ENCODE data around the gene PNN. TPM values are rescaled to one million over a fixed set of nuclear protein-coding genes. Genes with fewer than 3 reads are reported as not detected.
"Not testable (repeated sequence)": the region's sequence is repeated elsewhere in the genome, so short reads cannot be mapped to it uniquely, and the experiment has no call there.

PNN gene
- total RNA-seq, 2 donors from 2014 or later, result 65.1 to 98.0 TPM

GRCh38 chr14:39173198-39173597 lies 1.9 kb upstream of the PNN start:
- H3K4me1 Mint-ChIP-seq, result peaks cover 19% of the 10 kb centered on the region
- peak overlapping the region; percentile 17 for H3K27ac Mint-ChIP-seq
- no peak for ATAC-seq (replicated peaks)
- H3K4me3 Mint-ChIP-seq, result peak overlapping the region; percentile 21
- H3K9me3 Mint-ChIP-seq, result no peaks in the 10 kb centered on the region
- peaks cover 20% of the 10 kb centered on the region for H3K36me3 Mint-ChIP-seq (ENCODE audit: low read depth)
- no peaks in the 10 kb centered on the region for H3K27me3 Mint-ChIP-seq

GRCh38 chr14:39175445-39176262 lies 600 bp downstream of the PNN start:
- peak overlapping the region; percentile 92 for H3K4me3 Mint-ChIP-seq
- H3K4me1 Mint-ChIP-seq, result peaks cover 16% of the 10 kb centered on the region
- no peaks in the 10 kb centered on the region for H3K27me3 Mint-ChIP-seq
- ATAC-seq (replicated peaks), result peak; percentile 3
- no peaks in the 10 kb centered on the region for H3K9me3 Mint-ChIP-seq
- peak overlapping the region; percentile 98 for H3K27ac Mint-ChIP-seq
- H3K36me3 Mint-ChIP-seq (ENCODE audit: low read depth), result no peaks in the 10 kb centered on the region

GRCh38 chr14:39176263-39177167 lies 1.5 kb downstream of the PNN start:
- Mint-ChIP-seq H3K27ac (peak overlapping the region; percentile 98), H3K4me1 (peaks cover 16% of the 10 kb centered on the region), H3K4me3 (peak overlapping the region; percentile 92), H3K27me3 (no peaks in the 10 kb centered on the region), H3K9me3 (no peaks in the 10 kb centered on the region), H3K36me3 (ENCODE audit: low read depth) (no peaks in the 10 kb centered on the region)
- no peak for ATAC-seq (replicated peaks)

GRCh38 chr14:39177168-39177545 lies 2.1 kb downstream of the PNN start:
- no peaks in the 10 kb centered on the region for H3K9me3 Mint-ChIP-seq
- H3K4me1 Mint-ChIP-seq, result peaks cover 16% of the 10 kb centered on the region
- no peak for ATAC-seq (replicated peaks)
- peak overlapping the region; percentile 92 for H3K4me3 Mint-ChIP-seq
- peak overlapping the region; percentile 98 for H3K27ac Mint-ChIP-seq
- no peaks in the 10 kb centered on the region for H3K36me3 Mint-ChIP-seq (ENCODE audit: low read depth)
- H3K27me3 Mint-ChIP-seq, result no peaks in the 10 kb centered on the region

- ATAC-seq (replicated peaks), result no peak
- Mint-ChIP-seq H3K27me3 (no peaks in the 10 kb centered on the region), H3K36me3 (ENCODE audit: low read depth) (no peaks in the 10 kb centered on the region), H3K9me3 (no peaks in the 10 kb centered on the region), H3K4me1 (peaks cover 16% of the 10 kb centered on the region), H3K4me3 (peak overlapping the region; percentile 49), H3K27ac (no peak overlapping the region)
These were observed 4.0 kb downstream of the PNN start for GRCh38 chr14:39179042-39179441.

GRCh38 chr14:39180553-39180952 lies 5.5 kb downstream of the PNN start:
- ATAC-seq (replicated peaks), result no peak
- Mint-ChIP-seq H3K27ac (no peak overlapping the region), H3K4me1 (peaks cover 21% of the 10 kb centered on the region), H3K36me3 (ENCODE audit: low read depth) (no peaks in the 10 kb centered on the region), H3K27me3 (no peaks in the 10 kb centered on the region), H3K4me3 (no peak overlapping the region), H3K9me3 (no peaks in the 10 kb centered on the region)

- no peak for ATAC-seq (replicated peaks)
- H3K4me3 Mint-ChIP-seq, result no peak overlapping the region
- no peaks in the 10 kb centered on the region for H3K9me3 Mint-ChIP-seq
These were observed 6.1 kb downstream of the PNN start for GRCh38 chr14:39181026-39181692.

GRCh38 chr14:39181693-39182047 lies 6.6 kb downstream of the PNN start:
- no peak for ATAC-seq (replicated peaks)
- Mint-ChIP-seq H3K27me3 (no peaks in the 10 kb centered on the region), H3K27ac (no peak overlapping the region), H3K4me3 (no peak overlapping the region), H3K36me3 (ENCODE audit: low read depth) (peaks cover 6% of the 10 kb centered on the region), H3K9me3 (no peaks in the 10 kb centered on the region), H3K4me1 (peaks cover 20% of the 10 kb centered on the region)

More at GRCh38 chr14:39181026-39181692, 6.1 kb downstream of the PNN start:
- Mint-ChIP-seq H3K27ac (no peak overlapping the region), H3K36me3 (ENCODE audit: low read depth) (peaks cover under 1% of the 10 kb centered on the region), H3K27me3 (no peaks in the 10 kb centered on the region), H3K4me1 (peaks cover 21% of the 10 kb centered on the region)

GRCh38 chr14:39182770-39183684 lies 8.0 kb downstream of the PNN start:
- peaks cover 10% of the 10 kb centered on the region for H3K36me3 Mint-ChIP-seq (ENCODE audit: low read depth)
- no peak overlapping the region for H3K4me3 Mint-ChIP-seq
- no peaks in the 10 kb centered on the region for H3K27me3 Mint-ChIP-seq
- H3K4me1 Mint-ChIP-seq, result peaks cover 18% of the 10 kb centered on the region
- no peaks in the 10 kb centered on the region for H3K9me3 Mint-ChIP-seq
- no peak overlapping the region for H3K27ac Mint-ChIP-seq
- ATAC-seq (replicated peaks), result no peak

- not testable (repeated sequence) for H3K27me3 Mint-ChIP-seq; H3K4me3 Mint-ChIP-seq; H3K27ac Mint-ChIP-seq; H3K36me3 Mint-ChIP-seq (ENCODE audit: low read depth); H3K9me3 Mint-ChIP-seq; ATAC-seq (replicated peaks)
- peaks cover 22% of the 10 kb centered on the region for H3K4me1 Mint-ChIP-seq
These were observed 8.6 kb downstream of the PNN start for GRCh38 chr14:39183685-39184003.

GRCh38 chr14:39184628-39185255 lies 9.7 kb downstream of the PNN start:
- Mint-ChIP-seq H3K27ac (no peak overlapping the region), H3K4me1 (peaks cover 16% of the 10 kb centered on the region), H3K36me3 (ENCODE audit: low read depth) (peaks cover 10% of the 10 kb centered on the region), H3K27me3 (no peaks in the 10 kb centered on the region), H3K9me3 (no peaks in the 10 kb centered on the region), H3K4me3 (no peak overlapping the region)
- no peak for ATAC-seq (replicated peaks)

- H3K27ac Mint-ChIP-seq, result no peak overlapping the region
- H3K27me3 Mint-ChIP-seq, result no peaks in the 10 kb centered on the region
- H3K4me3 Mint-ChIP-seq, result no peak overlapping the region
- ATAC-seq (replicated peaks), result no peak
- peaks cover 10% of the 10 kb centered on the region for H3K36me3 Mint-ChIP-seq (ENCODE audit: low read depth)
- H3K9me3 Mint-ChIP-seq, result no peaks in the 10 kb centered on the region
- H3K4me1 Mint-ChIP-seq, result peaks cover 16% of the 10 kb centered on the region
These were observed 10.4 kb downstream of the PNN start for GRCh38 chr14:39185256-39186049.

Measured in activated T-helper 17 cell treated with anti-CD3 and anti-CD28 coated beads, Interleukin-2, amount 50 U/mL, for 72 hours (primary cell).